ENCODE results near the gene VWA3B.

GRCh38 chr2:98350411-98350810 is 263.4 kb downstream of the VWA3B start:
- no peak for TF ChIP-seq CTCF (IDR thresholded peaks at IDR 0.05)
- TF ChIP-seq POLR2A (IDR thresholded peaks at IDR 0.05), result no peak
- TF ChIP-seq POLR2AphosphoS5 (IDR thresholded peaks at IDR 0.05), result no peak
